Measurements from ENCODE around the gene LITAFD.
"Not testable (repeated sequence)": the region's sequence is repeated elsewhere in the genome, so short reads cannot be mapped to it uniquely, and the experiment has no call there.

Gene LITAFD

DNA sequence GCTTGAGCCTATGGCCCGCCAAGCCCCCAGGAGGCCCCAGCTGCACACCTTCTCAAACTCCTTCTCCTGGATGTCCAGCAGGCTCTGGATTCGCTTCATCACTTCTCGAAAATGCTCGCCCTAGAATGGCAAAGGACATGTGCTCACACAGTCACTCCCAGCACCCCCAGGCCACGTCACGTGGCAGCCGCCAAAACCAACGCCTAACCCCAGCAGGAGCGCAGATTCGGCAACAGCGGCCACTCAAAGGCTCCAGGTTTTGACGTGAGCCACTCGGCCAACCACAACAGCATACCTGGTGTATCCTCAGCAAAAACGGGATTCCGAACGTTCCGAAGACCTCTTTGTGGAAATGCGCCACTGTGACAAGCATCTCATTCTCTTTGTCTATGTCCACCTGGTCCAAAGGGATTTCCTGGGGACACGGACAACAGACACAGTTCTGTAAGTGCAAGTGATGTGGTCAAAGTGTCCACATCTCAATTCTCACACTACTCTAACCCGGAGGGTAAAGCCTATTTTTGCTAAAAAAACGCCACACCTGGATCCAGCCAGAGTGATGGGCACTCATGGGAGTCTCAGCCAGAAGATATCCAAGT is 12.7 kb downstream of the LITAFD start:
- DNase-seq (ENCODE audit: low read depth) = no peak

DNA sequence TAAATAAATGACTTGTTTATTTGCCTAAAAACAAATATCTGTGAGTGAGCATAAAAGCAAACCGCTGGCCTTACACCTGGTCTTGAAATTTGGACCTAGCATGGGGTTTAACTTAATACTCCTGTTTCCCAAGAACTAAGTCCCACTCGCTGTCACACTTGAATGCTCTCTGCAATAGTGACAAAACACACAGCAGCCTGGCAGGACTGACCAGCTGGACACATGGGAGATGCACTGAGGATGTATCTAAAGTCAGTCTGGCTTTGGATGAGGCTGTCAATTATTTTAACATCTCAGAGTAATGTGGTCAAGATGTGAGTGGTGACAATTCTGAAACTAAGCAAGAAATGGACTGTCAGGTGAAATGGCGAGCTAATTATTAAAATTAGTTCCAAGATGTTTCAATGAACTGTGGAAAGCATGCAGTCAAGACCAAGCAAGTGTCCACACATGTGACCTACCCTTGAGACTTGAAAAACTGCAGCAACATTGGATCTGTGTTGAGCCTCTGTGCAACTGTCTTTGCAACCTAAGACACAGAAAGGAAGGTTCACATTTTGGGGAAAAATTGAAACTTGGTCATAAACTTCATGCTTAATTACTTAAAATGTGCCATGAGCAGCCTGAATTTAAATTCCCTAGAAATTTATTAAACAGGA is 16.6 kb downstream of the LITAFD start:
- DNase-seq (ENCODE audit: low read depth) = no peak

DNA sequence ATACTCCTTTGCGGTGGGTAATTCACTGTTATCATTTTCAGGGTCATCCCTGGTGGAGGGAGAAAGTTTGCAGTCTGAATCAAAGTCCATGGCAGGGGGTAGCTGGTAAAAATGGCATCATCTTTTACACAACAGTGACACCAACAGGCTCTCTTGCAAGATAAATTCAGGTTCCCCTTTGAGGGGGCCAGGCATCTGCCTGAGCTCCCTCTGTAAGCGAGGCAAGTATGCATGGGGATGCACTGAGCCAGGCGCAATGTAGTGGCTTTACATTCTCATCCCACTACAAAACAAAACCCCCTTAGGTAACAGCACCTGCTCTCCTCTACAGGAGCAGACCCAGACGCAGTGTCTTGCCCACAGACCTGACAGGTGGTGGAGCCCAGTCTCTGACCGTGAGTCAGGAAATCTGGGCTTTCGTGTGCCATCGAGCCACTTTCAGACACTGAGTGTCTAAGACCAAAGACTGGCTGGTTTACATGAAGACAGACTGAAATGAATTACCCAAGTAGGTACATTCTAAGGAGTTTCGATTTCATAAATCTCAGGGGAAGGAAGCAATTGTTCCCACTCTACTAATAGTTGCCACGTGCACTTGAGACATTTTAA is 17.7 kb downstream of the LITAFD start:
- no peak for DNase-seq (ENCODE audit: low read depth)

DNA sequence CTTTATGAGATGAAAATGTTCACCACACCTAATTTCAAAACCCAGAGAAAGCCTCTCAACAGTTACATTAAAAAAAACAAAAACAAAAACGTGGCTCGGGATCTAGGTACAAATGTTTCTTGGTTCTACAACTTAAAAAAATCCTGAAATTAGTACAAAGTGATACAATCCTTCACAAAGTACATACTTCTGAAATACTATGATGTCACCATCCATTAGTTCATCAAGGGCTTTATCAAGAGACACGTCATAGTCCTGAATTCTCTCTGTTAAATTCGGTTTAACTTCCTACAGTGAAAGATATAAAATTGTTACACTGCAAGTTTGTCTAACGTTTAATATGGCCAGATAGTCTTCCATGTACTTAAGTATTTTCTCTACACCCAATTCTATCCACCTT is 18.2 kb downstream of the LITAFD start:
- DNase-seq (ENCODE audit: low read depth) = no peak

DNA sequence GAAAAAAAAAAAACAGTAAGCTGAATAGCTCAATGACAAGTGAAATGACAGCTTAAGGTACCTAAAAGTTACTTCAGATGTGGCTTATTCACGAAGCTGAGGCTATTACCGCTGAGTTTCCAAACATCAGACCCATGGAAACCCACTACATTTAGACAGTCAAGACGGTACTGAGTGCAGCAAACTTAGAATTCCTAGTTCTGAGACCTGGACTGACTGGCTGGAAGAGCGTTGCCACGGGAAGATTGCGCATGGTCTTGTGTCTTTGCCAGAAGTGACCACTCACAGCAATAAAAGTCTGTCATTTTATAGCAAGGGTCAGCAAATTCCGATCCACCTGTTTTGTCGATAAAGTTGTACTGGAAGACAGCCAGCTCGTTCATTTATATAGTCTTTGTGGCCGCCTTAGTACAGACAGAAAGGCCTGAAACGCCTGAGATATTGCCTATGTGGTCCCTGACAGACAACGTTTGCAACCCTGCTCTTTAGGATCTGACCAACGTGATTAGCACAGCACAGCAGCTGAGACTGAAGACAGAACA is 19.2 kb downstream of the LITAFD start:
- DNase-seq (ENCODE audit: low read depth) = no peak

DNA sequence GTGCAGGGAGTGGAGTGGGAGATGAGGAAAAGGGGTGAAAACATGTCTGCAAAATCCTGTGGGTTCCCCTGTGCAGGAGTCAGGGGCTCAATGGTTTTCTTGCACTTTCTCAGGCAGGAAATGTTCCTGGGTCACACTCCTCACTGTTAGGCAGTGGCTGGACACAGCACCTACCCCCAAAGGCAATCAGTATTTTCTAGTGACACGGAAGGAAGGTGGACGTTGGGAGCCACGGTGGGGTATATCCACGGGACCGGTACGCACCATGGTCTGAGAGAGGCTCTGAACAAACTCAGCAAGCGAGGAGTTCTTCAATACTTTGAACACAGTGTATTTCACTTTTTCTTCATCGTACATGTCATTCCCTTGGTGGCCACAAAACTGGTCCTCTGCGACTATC is 20.9 kb downstream of the LITAFD start:
- no peak for DNase-seq (ENCODE audit: low read depth)

DNA sequence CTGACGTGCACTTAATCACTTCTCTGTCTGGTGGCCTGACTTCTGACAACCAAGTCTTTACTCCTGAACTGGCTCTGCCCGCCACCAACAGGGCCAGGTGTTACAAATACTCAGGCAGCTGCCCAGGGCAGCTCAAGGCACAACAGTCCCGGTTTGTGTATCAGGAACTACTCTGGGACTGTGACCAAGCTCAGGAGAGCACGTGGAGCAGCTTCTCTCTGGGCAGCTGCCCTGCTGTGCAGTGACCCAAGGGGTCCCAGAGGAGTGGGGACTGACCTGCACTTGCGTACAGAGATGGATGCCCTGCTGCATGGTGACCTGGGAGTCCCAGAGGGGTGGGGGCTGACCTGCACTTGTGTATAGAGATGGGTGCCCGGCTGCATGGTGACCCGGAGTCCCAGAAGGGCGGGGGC is 21.9 kb downstream of the LITAFD start:
- no peak for DNase-seq (ENCODE audit: low read depth)

DNA sequence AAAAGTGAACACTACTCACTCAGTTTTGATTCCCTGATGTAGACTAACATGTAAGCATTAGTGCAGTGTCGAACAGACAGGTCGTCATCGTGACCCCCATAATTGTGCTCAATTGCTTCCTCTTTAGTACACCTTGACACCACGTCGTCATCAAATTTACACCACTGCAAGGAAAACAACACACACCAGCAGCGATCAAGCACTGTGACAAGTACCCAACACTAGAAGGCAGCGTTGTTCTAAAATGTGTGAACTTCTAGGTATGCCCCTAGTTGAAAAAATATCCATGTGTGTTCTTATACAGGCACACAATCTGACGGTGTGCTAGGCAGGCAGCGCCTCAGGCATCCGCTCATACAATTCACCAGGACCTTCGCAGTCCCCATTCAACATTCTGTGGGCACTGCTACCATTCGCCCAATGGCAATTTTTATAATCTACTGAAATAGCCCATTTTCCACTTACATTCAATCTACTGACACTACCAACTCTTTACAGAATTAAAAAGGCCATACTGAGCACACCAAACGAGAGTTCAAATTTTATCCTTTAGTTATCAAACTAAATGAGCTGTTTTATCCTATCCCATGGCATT is 23.1 kb downstream of the LITAFD start:
- peak; percentile 51 for DNase-seq (ENCODE audit: low read depth)

DNA sequence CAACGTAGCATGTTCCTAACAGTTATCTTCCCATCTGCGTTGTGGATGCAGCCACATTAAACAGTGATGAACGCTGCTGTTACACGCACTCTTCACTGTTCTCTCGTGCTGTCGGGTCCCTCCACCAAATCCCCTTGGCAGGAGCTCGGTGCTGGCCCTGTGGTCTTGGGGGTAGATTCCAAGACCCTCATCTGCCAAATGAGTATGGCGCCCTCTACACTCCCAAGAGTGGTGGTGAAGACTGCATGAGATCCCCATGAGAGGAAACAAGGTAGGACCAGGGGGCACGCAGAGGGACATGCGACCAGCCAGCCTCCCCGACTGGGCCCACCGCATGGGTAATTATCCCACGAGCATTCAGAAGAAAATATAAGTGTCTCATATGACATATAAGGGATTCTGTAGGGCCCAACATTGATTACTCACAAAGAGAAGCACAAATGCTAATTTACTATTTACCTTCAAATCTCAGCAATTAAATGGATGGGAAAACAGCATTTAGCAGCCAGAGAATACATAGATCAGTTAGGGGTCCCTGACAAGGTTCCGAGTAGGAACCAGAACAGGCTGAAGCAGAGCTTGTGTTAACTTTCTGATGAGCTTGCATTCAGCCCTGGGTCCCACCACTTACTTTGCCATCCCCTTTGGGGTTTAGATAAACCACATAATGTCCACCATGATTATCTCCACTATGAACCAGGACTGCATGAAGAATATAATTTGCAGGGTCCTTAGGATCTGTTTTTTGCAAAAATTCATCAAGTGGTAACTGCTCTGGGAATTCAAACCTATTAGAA is 23.8 kb downstream of the LITAFD start:
- no peak for DNase-seq (ENCODE audit: low read depth)

DNA sequence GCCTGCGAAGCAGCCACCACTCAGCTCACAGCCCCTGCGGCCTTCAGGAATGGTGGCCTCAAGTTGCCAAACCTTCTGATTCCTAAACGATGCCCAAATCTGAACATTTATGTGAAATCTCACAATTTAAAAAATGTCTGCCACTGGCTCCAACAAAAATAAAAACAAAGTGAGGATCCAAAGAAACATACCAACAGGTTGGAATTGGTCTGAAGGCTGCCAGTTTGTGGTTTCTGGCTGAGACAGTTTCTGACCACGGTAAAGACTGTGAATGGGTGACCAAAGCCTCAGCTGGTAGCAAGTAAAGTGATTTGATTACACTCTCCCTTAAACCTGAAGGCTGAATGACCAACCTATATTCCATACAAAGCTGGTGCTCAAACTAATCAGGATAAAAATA is 24.9 kb downstream of the LITAFD start:
- no peak for DNase-seq (ENCODE audit: low read depth)

DNA sequence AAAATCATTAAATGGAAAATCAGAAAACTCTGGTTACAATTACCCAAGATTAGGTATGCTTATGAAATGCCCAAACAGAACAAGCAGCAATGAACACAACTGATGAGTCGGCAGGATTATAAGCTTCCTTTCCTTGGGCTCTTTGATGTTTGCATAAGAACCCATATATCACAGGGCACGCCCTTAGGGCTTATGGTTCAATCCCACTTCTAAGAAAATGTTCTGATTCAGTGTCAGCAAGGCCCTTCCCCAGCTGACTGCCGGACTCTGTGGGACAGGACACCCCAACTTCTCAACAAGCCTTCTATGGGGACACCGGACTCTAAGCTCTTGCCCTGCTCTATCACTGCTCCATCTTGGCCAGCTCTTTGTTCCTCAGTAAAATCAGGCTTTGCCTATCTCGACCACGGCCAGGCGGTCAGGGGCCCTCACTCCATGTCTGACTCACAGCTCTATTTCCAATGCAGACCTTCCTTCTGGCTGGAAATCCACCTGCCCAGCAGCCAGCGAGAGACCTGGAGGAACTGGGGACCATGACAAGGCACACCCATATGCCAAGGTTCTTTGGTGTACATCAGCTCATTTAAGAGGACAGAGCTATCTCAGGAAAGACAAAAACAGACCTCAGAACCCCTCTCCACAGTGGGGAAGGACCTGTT is 26.8 kb downstream of the LITAFD start:
- DNase-seq (ENCODE audit: low read depth) = peak; percentile 86

DNA sequence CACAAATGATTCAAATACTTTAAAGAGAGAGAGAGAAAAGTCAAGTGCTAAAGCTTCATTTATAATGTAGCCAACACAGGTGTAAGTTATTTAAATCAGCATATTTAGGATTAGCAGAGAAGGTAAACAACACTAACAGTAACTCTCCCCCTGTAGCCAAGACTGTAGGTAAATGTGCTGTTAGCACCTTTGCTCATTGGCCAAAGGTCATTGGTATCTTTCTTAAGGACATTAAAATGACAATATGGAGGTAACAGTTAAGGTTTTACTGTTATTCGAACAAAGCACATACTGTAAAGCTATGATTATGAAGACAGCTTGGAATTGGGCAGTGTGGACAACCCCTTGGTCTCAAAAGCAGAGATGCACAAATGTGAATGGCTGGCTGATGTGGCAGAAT is 28.7 kb downstream of the LITAFD start:
- no peak for DNase-seq (ENCODE audit: low read depth)

DNA sequence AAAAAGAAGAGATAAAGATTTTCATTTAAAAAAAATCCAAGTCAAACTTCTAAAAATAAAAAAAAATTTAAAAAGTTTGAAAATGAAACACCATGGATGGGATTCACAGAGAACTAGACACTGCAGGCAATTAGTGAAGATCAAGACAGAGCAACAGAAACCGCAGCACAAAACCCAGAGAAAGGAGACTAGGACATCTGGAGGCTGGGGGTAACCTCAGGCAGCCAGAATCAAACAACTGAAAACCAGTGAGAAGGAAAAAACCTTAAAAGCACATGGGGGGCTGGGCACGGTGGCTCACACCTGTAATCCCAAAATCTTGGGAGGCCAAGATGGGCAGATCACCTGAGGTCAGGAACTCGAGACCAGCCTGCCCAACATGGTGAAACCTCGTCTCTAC is 30.6 kb downstream of the LITAFD start:
- no peak for DNase-seq (ENCODE audit: low read depth)

DNA sequence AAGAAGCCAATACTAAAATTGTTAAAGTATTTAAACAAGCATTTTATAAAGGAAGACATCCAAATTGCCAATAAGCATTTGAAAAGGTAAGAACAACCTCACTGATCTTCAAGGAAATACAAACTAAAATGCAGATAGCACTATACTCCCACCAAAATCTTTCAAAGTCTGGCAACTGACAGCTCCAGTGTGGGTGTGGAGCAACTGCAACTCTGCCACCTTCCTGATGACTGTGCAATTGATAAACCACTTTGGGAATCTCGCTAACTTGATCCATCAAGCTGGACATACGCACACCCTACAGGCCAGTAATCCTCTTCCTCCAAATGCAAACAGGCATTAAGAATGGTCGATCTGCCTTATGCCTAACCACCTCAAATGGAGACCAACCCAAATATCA is 31.9 kb downstream of the LITAFD start:
- DNase-seq (ENCODE audit: low read depth) = no peak

DNA sequence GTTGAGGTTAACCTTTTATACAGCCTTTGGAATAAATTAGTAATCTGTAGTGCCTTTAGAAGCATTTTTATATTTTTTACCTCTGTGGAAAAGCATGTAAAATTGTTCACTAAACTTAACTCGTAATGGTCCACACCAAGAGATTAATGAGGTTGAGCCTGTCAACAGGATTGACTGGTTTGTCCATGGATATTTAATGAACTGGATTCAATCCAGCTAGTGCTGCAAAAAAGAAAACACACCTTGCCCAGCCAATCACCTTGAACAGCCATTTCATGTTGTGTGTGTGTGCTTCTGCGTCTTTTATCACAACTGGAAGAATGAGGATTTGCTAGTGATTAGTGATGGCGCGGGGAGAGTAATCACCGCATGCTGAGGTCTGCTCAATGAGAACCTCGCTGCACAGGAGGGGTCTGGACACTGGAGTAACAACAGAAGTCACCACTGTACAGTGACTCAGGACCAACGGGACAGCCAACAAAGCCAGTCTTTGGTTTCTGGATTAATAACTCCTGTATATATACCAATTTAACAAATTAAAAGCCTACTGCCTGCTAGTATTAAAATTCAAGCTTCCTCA is 33.7 kb downstream of the LITAFD start:
- DNase-seq (ENCODE audit: low read depth) = no peak

DNA sequence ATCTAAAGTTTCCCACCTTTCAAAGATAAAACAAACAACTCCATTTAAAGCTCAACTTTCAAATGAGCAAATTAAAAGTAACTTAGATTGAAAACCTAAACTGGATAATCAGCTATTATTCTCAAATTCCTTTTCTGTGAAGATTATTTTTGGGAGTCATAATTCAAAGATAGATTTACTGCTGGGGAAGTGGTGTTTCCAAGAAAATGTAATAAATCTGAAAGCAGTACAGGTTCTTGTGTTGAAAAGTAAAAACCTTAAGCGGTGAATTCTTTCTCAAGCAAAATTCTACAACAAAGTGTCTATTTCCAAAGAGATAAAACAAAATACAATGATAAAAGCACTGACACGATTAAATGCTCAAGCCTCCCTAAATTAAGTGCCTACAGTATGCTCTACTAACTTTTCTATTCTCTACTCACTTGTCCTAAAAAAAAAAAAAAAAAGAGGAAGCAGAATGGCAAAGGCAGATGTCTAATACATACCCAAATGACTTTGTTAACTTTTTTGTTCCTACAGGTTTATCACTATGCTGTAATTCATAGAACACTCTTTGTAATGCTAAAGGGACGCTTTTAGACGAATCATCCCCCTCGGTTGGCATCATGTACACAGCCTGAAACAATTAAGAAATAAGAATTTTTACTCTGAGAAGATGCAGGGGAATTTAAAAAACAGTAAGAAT is 34.5 kb downstream of the LITAFD start:
- DNase-seq (ENCODE audit: low read depth) = no peak

DNA sequence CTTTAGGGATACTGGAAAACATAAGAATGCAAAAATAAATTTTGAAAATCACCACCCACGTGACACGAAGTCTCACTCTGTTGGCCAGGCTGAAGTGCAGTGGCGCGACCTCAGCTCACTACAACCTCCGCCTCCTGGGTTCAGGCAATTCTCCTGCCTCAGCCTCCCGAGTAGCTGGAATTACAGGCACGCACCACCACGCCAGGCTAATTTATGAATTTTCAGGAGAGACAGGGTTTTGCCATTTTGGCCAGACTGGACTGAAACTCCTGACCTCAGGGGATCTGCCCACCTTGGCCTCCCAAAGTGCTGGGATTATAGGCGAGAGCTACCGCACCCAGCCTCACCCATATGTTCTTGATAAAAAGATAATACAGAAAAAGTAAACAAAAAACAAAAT is 35.2 kb downstream of the LITAFD start:
- not testable (repeated sequence) for DNase-seq (ENCODE audit: low read depth)

DNA sequence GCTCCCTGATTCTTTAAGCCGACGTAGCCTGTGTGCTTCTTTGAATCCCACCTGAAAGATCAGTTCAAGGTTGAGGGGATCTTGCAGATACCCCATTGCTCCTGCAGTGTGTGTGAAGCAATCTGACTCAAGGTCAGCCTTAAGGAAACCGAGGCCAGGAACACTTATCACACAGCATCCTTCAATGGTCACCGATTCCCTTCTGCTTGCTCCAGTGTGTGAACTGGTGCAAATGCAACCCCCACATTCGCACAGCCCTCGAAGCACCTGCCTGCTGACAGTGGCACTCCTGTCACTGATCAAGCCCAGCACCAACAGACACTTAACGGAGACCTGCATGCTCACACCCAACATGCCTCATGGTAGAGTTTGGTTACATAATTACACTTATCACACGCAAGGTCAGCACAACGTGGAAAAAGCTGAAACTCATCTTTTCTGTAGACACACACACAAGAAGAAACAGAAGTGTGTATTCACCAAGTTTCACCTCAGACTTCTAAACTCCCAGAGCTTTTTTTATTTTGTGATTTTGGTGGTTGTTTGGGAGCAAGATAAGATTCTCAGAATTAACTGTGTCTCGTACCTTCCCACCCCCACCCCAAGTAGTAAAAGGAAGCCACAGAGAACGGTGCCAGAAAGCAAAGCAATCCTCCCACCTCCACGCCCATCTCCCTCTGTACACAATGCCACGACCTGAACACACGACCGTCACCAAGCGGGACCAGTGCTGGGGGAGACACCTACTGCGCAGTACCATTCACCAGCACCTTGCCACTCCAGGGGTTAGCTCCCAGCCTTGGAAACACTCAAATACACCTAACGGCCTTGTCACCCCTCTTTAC is 37.2 kb downstream of the LITAFD start:
- no peak for DNase-seq (ENCODE audit: low read depth)

DNA sequence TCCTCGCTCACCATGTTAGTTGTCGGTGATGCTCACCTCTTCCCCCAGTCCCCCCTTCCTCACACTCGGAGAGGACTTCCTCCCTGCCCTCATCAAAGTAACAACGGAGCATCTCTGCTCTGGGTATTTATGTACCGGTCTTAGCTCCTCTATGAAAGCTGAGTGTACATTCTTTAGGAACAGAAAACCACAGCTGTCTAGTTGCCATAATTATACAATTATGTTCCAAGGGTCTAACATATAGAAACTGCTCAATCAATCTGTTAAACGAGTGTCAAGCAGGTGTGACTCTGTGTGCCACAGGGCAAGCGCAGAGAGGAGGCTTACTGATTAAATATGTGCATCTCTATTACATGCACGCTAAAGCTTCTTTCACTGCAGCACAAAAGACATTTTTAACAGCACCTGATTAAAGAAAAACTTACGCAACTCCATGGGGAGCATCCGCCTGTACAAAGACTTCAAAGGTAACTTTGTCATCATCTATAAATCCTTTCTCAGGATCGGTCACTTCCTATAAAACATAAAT is 37.8 kb downstream of the LITAFD start:
- no peak for DNase-seq (ENCODE audit: low read depth)
